Left ventricle myocardium inferior (tissue), 1 donor: ENCODE results near the gene HLX. TPM values are rescaled to one million over a fixed set of nuclear protein-coding genes. Genes with fewer than 3 reads are reported as not detected.
A peak's percentile ranks its signal among the peaks of the same experiment; 100 is the strongest.

Experiments
- DNase-seq: peaks from one replicate; pipeline ENCODE4 v3.0.0-alpha.2; 2020
- H3K27ac ChIP-seq: fragments of 200-600 bp; replicated peaks from 2 replicates; pipeline ENCODE4 v1.8.0; 2021
- H3K27me3 ChIP-seq: fragments of 200-600 bp; 2 replicates; pipeline ENCODE4 v1.8.0; 2021; ENCODE audit warnings: low read depth
- H3K36me3 ChIP-seq: fragments of 200-600 bp; 2 replicates; pipeline ENCODE4 v1.8.0; 2021
- H3K4me1 ChIP-seq: fragments of 200-600 bp; 2 replicates; pipeline ENCODE4 v1.8.0; 2021
- H3K4me3 ChIP-seq: fragments of 200-600 bp; 2 replicates; pipeline ENCODE4 v1.8.0; 2021; ENCODE audit warnings: mild to moderate bottlenecking, moderate library complexity
- H3K9me3 ChIP-seq: fragments of 200-600 bp; replicated peaks from 2 replicates; pipeline ENCODE4 v1.8.0; 2021
- CTCF ChIP-seq: fragments of 200-600 bp; IDR thresholded peaks from 2 replicates; pipeline ENCODE4 v1.8.0; 2021; ENCODE audit warnings: antibody characterized with exemption, mild to moderate bottlenecking, borderline replicate concordance
- intact Hi-C: fragments of 100-400 bp; cut with micrococcal nuclease; formaldehyde crosslinking; loops from one replicate; pipeline ENCODE4 v1.11.0; 2022
- total RNA-seq: library from RNA; stranded (reverse); fragmentation: NEBNext Ultra II Directional; extraction: Animal tissue kit (Norgen Biotek cat#: 25700); gene quantifications from one replicate; pipeline ENCODE4 v1.2.1, GENCODE V29; 2021
- donor health status: DM: no; HTN: yes; CAD: no; lungs with severe emphysema.

The HLX gene
- total RNA-seq, 1 donor from 2014 or later, result 3.5 TPM

- H3K36me3 ChIP-seq, result peaks cover 45% of the 10 kb centered on the region
- H3K4me1 ChIP-seq, result peaks cover 48% of the 10 kb centered on the region
- no peaks in the 10 kb centered on the region for H3K9me3 ChIP-seq
- peaks cover 75% of the 10 kb centered on the region for H3K27me3 ChIP-seq
- H3K4me3 ChIP-seq, result no peak overlapping the region
- DNase-seq, result no peak
- TF ChIP-seq CTCF, result no peak
- no peak overlapping the region for H3K27ac ChIP-seq
- intact Hi-C loops, result no loop called here
Measured at GRCh38 chr1:220886470-220887201, 7.4 kb downstream of the HLX start.

GRCh38 chr1:220887202-220887519 is 7.9 kb downstream of the HLX start:
- Histone ChIP-seq H3K9me3 (no peaks in the 10 kb centered on the region), H3K4me3 (peak overlapping the region; percentile 49), H3K36me3 (peaks cover 41% of the 10 kb centered on the region), H3K27me3 (peaks cover 77% of the 10 kb centered on the region), H3K4me1 (peaks cover 48% of the 10 kb centered on the region), H3K27ac (no peak overlapping the region)
- intact Hi-C loops, result no loop called here
- TF ChIP-seq CTCF, result no peak
- no peak for DNase-seq

- Histone ChIP-seq H3K27ac (no peak overlapping the region), H3K9me3 (no peaks in the 10 kb centered on the region), H3K36me3 (peaks cover 35% of the 10 kb centered on the region), H3K4me1 (peaks cover 42% of the 10 kb centered on the region), H3K4me3 (peak overlapping the region; percentile 49), H3K27me3 (peaks cover 77% of the 10 kb centered on the region)
- TF ChIP-seq CTCF, result no peak
- DNase-seq, result no peak
- intact Hi-C loops, result no loop called here
Measured at GRCh38 chr1:220887520-220888416, 8.5 kb downstream of the HLX start.

- peaks cover 37% of the 10 kb centered on the region for H3K4me1 ChIP-seq
- no peak for TF ChIP-seq CTCF
- no peaks in the 10 kb centered on the region for H3K9me3 ChIP-seq
- peaks cover 83% of the 10 kb centered on the region for H3K27me3 ChIP-seq
- peaks cover 27% of the 10 kb centered on the region for H3K36me3 ChIP-seq
- no peak overlapping the region for H3K27ac ChIP-seq
- intact Hi-C loops, result no loop called here
- H3K4me3 ChIP-seq, result no peak overlapping the region
- no peak for DNase-seq
Measured at GRCh38 chr1:220888417-220888986, 9.3 kb downstream of the HLX start.

- peaks cover 37% of the 10 kb centered on the region for H3K4me1 ChIP-seq
- peaks cover 19% of the 10 kb centered on the region for H3K36me3 ChIP-seq
- H3K4me3 ChIP-seq, result no peak overlapping the region
- intact Hi-C loops, result no loop called here
- no peak overlapping the region for H3K27ac ChIP-seq
- TF ChIP-seq CTCF, result no peak
- H3K9me3 ChIP-seq, result no peaks in the 10 kb centered on the region
- H3K27me3 ChIP-seq, result peaks cover 92% of the 10 kb centered on the region
- DNase-seq, result no peak
Measured at GRCh38 chr1:220889333-220889732, 10.1 kb downstream of the HLX start.
